ENCODE results near the gene TAF15.

TAF15 gene

DNA sequence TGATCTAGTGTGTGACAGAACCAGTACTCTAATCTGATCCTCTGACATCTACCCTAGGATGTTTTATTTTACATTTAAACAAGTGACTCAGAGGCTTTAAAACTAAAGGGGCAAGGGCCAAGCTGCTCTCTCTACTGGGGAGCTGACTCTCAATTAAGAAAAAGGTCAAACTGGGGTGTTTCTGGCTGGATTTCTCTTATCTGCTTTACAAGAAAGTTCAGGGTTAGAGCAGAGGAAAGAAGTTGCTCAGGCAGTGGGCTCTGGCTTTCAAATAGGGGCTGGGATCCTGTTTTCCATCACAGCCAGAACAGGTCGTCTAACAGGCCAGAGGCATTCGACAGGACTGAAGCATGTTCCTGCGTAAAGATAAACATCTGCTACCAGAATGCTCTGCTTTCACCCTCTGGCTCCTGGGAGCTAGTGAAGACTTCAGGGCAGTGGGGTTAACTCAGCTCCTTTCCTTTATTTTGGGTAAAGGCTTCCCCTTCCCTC is 22.3 kb upstream of the TAF15 start:
- TF ChIP-seq, protein P1, sequence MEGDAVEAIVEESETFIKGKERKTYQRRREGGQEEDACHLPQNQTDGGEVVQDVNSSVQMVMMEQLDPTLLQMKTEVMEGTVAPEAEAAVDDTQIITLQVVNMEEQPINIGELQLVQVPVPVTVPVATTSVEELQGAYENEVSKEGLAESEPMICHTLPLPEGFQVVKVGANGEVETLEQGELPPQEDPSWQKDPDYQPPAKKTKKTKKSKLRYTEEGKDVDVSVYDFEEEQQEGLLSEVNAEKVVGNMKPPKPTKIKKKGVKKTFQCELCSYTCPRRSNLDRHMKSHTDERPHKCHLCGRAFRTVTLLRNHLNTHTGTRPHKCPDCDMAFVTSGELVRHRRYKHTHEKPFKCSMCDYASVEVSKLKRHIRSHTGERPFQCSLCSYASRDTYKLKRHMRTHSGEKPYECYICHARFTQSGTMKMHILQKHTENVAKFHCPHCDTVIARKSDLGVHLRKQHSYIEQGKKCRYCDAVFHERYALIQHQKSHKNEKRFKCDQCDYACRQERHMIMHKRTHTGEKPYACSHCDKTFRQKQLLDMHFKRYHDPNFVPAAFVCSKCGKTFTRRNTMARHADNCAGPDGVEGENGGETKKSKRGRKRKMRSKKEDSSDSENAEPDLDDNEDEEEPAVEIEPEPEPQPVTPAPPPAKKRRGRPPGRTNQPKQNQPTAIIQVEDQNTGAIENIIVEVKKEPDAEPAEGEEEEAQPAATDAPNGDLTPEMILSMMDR (IDR thresholded peaks at IDR 0.05; ENCODE audit: control insufficient read depth, extremely low read depth, insufficient read depth) = no peak
- no peak for DNase-seq (ENCODE audit: low read depth)
- H3K4me3 ChIP-seq (ENCODE audit: low read depth, low read length) = no peak overlapping the region

GRCh38 chr17:35788477-35789368 is 20.6 kb upstream of the TAF15 start:
- TF ChIP-seq, protein P1 (IDR thresholded peaks at IDR 0.05; ENCODE audit: control insufficient read depth, extremely low read depth, insufficient read depth) = no peak
- H3K4me3 ChIP-seq (ENCODE audit: low read depth, low read length) = no peak overlapping the region
- no peak for DNase-seq (ENCODE audit: low read depth)

DNA sequence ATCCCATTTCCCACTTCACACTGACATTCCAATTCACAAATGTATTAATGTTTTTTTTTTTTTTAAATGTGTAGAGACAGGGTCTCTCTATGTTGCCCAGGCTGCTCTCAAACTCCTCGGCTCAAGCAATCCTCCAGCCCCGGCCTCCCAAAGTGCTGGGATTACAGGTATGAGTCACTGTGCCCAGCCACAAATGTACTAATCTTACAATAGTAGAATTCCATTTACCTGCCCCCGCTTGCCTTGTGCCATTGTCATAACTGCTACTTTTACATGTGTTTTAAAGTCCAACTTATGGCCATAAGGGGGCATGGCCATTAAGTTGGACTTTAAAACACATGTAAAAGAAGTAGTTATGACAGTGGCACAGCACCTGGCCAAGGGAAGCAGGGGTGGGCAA is 18.4 kb upstream of the TAF15 start:
- TF ChIP-seq, protein P1 (IDR thresholded peaks at IDR 0.05; ENCODE audit: control insufficient read depth, extremely low read depth, insufficient read depth) = no peak
- no peak for DNase-seq (ENCODE audit: low read depth)
- no peak overlapping the region for H3K4me3 ChIP-seq (ENCODE audit: low read depth, low read length)

- TF ChIP-seq, protein P1 (IDR thresholded peaks at IDR 0.05; ENCODE audit: control insufficient read depth, extremely low read depth, insufficient read depth) = no peak
- no peak overlapping the region for H3K4me3 ChIP-seq (ENCODE audit: low read depth, low read length)
- DNase-seq (ENCODE audit: low read depth) = no peak
Observed at GRCh38 chr17:35791681-35792350, 17.5 kb upstream of the TAF15 start.

DNA sequence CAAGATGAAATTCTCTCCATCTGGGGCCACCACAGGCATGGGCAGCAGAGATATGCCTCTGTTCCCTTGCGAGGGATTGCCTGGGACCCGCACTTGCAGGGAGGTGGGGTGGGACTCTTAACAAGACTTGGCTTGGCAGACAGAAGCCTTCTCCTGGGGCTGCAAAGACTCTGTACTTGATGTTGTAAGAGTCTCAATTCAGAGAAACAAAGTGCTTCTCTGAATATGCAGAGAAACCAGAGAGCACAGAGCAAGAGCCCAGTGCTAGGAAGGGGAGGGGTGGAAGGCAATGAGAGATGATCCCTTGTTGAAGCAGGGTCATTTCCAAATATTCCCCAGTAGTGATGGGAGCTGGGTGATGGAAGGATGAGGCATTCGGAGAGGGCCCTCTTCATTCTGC is 16.0 kb upstream of the TAF15 start:
- DNase-seq (ENCODE audit: low read depth) = no peak
- no peak overlapping the region for H3K4me3 ChIP-seq (ENCODE audit: low read depth, low read length)
- TF ChIP-seq, protein P1 (IDR thresholded peaks at IDR 0.05; ENCODE audit: control insufficient read depth, extremely low read depth, insufficient read depth) = no peak

DNA sequence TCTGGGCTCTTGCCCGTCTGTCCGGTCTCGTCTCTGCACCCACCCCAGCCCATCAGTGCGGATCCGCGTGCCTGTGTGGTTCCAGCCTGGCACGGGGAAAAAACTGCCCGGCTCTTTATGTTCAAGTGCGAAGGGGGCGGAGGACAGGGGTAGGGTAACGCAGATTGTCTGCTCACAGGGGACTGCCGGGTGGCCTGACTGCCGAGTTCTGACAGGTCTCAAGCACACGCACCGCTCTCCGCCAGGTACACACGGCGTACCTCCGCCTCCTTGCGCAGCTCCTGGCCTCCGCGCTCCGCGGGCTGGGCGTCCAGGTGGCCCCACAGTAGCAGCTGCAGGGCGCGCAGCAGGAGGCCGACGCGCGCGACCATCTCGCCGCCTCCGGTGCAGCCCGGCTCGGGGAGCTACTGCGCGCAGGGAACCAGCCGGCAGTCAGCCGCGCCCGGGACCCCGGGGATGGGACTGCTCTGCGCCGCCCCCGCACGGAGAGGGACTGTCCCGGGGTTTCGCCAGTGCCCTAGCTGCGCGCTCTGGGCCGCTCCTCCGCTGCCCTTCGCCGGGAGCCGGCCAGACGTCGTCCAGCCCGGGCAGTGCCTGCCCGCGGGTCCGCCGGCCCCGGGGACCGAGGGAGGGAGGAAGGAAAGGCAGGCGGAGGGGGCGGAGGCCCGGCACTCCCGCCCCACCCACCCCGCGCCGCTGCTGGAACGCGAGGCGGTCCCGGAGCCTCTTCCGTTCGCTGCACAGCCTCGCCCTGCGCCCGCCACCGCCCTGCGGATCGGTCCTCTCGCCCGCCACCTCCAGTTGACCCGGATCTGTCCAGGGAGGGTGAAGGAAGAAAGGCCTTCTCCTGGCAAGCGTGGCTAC is 14.0 kb upstream of the TAF15 start, which contains the start of gene MMP28:
TSS of gene MMP28 (minus strand) at position 635 of the 864 bp plus-strand sequence. CDS start at position 371, 264 bp downstream.
- no peak for DNase-seq (ENCODE audit: low read depth)
- H3K4me3 ChIP-seq (ENCODE audit: low read depth, low read length) = no peak within 1 kb of the TSS
- TF ChIP-seq, protein P1 (IDR thresholded peaks at IDR 0.05; ENCODE audit: control insufficient read depth, extremely low read depth, insufficient read depth) = no peak

All from LNCaP clone FGC (cell line).